Parathyroid adenoma (tissue), 2 donors: ENCODE measurements around the gene POU2F1.

Source experiments
- H2AFZ ChIP-seq: fragments of 300-600 bp; sonication (generic); one replicate; pipeline ENCODE4 v1.7.0; 2017; ENCODE audit warnings: antibody characterized with exemption, mild to moderate bottlenecking
- H3K27ac ChIP-seq: fragments of 300-600 bp; sonication (generic); one replicate; pipeline ENCODE4 v1.7.0; 2017
- H3K27me3 ChIP-seq: fragments of 300-600 bp; sonication (generic); one replicate; pipeline ENCODE4 v1.7.0; 2017; ENCODE audit warnings: low read length; ENCODE audit not compliant: control insufficient read depth, insufficient read depth
- H3K36me3 ChIP-seq: fragments of 300-600 bp; sonication (generic); one replicate; pipeline ENCODE4 v1.7.0; 2017; ENCODE audit warnings: low read length; ENCODE audit not compliant: control insufficient read depth, insufficient read depth
- H3K4me1 ChIP-seq: fragments of 300-600 bp; sonication (generic); one replicate; pipeline ENCODE4 v1.7.0; 2017; ENCODE audit warnings: control low read depth
- H3K4me2 ChIP-seq: fragments of 300-600 bp; sonication (generic); one replicate; pipeline ENCODE4 v1.7.0; 2017; ENCODE audit warnings: low read length
- H3K4me3 ChIP-seq: fragments of 300-600 bp; sonication (generic); one replicate; pipeline ENCODE4 v1.7.0; 2017; ENCODE audit warnings: low read depth, low read length
- H3K79me2 ChIP-seq: fragments of 300-600 bp; sonication (generic); one replicate; pipeline ENCODE4 v1.7.0; 2017; ENCODE audit warnings: control low read depth
- H3K9ac ChIP-seq: fragments of 300-600 bp; sonication (generic); one replicate; pipeline ENCODE4 v1.7.0; 2017; ENCODE audit warnings: mild to moderate bottlenecking
- H3K9me3 ChIP-seq: fragments of 300-600 bp; sonication (generic); one replicate; pipeline ENCODE4 v1.7.0; 2017; ENCODE audit warnings: low read length; ENCODE audit not compliant: control insufficient read depth
- CTCF ChIP-seq: fragments of 300-600 bp; sonication (generic); IDR thresholded peaks from one replicate; pipeline ENCODE4 v1.7.0; 2017; ENCODE audit warnings: antibody characterized with exemption, mild to moderate bottlenecking
- donor health status: primary hyperparathyroidism.

Gene POU2F1

GRCh38 chr1:167270349-167271092, 49.8 kb downstream of the POU2F1 start:
- Histone ChIP-seq H3K9ac (no peak overlapping the region), H3K36me3 (no peaks in the 10 kb centered on the region), H3K4me1 (no peaks in the 10 kb centered on the region), H2AFZ (no peak overlapping the region), H3K9me3 (no peaks in the 10 kb centered on the region), H3K4me3 (no peak overlapping the region), H3K27me3 (no peaks in the 10 kb centered on the region), H3K4me2 (no peak overlapping the region), H3K27ac (no peak overlapping the region), H3K79me2 (no peaks in the 10 kb centered on the region)
- no peak for TF ChIP-seq CTCF

- no peak overlapping the region for H2AFZ ChIP-seq
- TF ChIP-seq CTCF, result no peak
- H3K79me2 ChIP-seq, result peaks cover 7% of the 10 kb centered on the region
- H3K36me3 ChIP-seq, result no peaks in the 10 kb centered on the region
- no peaks in the 10 kb centered on the region for H3K9me3 ChIP-seq
- no peaks in the 10 kb centered on the region for H3K4me1 ChIP-seq
- no peak overlapping the region for H3K4me3 ChIP-seq
- no peak overlapping the region for H3K9ac ChIP-seq
- H3K27me3 ChIP-seq, result no peaks in the 10 kb centered on the region
- H3K4me2 ChIP-seq, result no peak overlapping the region
- no peak overlapping the region for H3K27ac ChIP-seq
These were observed 51.8 kb downstream of the POU2F1 start for GRCh38 chr1:167272369-167272957.

GRCh38 chr1:167273027-167273800, 52.5 kb downstream of the POU2F1 start:
- no peak for TF ChIP-seq CTCF
- Histone ChIP-seq H3K4me1 (peaks cover 2% of the 10 kb centered on the region), H3K36me3 (no peaks in the 10 kb centered on the region), H3K9ac (no peak overlapping the region), H3K79me2 (peaks cover 9% of the 10 kb centered on the region), H3K27ac (no peak overlapping the region), H3K4me2 (no peak overlapping the region), H2AFZ (no peak overlapping the region), H3K9me3 (no peaks in the 10 kb centered on the region), H3K27me3 (no peaks in the 10 kb centered on the region), H3K4me3 (no peak overlapping the region)

GRCh38 chr1:167274061-167274460, 53.4 kb downstream of the POU2F1 start:
- no peak for TF ChIP-seq CTCF

More at GRCh38 chr1:167274061-167274460, 53.4 kb downstream of the POU2F1 start:
- Histone ChIP-seq H3K4me3 (no peak overlapping the region), H3K79me2 (peaks cover 11% of the 10 kb centered on the region), H3K27ac (no peak overlapping the region), H3K4me1 (peaks cover 4% of the 10 kb centered on the region), H3K36me3 (no peaks in the 10 kb centered on the region), H3K9ac (no peak overlapping the region), H3K27me3 (no peaks in the 10 kb centered on the region), H3K4me2 (no peak overlapping the region), H3K9me3 (no peaks in the 10 kb centered on the region), H2AFZ (no peak overlapping the region)
